B cell (primary cell): ENCODE measurements around the gene ENOPH1.

Experiments
- EZH2 ChIP-seq: IDR thresholded peaks from 2 replicates; pipeline ENCODE4 v1.6.1; 2012; ENCODE audit warnings: borderline replicate concordance, low read depth, mild to moderate bottlenecking, moderate library complexity, low read length; ENCODE audit not compliant: insufficient read depth, poor library complexity, severe bottlenecking
- TF ChIP-seq, protein P1 (sequence below): fragments of 200-600 bp; IDR thresholded peaks from one replicate; pipeline ENCODE4 v1.8.0; 2022; ENCODE audit warnings: antibody characterized with exemption, mild to moderate bottlenecking

DNA sequence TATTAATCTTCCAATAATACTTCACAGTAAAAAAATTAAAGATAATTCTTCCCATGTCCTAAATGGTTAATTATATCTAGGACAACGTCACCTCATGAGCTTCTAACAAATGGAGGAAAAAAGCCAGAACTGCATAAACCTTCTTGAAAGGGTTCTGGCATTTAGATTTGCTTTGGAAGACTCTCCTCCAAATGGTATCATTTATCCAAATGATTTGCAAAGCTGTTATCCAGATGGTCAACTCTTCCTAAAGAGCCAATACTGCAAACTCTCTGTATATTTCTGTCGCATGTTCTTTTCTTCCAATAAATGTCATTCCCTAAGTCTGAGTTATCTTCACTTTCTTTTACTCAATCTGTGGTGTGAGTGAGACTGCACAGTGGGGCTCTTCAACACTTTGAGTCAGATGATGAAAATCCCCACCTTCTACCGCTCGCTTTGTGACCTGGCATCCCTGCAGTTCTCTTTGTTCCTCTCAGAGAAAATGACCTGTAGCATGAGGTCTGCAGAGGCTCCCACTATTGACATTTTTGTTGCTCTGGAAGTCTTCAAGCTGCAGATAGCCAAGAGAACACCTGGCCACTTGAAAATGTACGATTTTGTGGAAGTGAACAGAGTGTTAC is 78.5 kb downstream of the ENOPH1 start:
- TF ChIP-seq, protein P1, sequence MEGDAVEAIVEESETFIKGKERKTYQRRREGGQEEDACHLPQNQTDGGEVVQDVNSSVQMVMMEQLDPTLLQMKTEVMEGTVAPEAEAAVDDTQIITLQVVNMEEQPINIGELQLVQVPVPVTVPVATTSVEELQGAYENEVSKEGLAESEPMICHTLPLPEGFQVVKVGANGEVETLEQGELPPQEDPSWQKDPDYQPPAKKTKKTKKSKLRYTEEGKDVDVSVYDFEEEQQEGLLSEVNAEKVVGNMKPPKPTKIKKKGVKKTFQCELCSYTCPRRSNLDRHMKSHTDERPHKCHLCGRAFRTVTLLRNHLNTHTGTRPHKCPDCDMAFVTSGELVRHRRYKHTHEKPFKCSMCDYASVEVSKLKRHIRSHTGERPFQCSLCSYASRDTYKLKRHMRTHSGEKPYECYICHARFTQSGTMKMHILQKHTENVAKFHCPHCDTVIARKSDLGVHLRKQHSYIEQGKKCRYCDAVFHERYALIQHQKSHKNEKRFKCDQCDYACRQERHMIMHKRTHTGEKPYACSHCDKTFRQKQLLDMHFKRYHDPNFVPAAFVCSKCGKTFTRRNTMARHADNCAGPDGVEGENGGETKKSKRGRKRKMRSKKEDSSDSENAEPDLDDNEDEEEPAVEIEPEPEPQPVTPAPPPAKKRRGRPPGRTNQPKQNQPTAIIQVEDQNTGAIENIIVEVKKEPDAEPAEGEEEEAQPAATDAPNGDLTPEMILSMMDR, result no peak
- TF ChIP-seq EZH2, result no peak
